HG03432 (cell line): ENCODE data around the gene TMEM121.
A peak's percentile ranks its signal among the peaks of the same experiment; 100 is the strongest.

ENCODE experiments used
- ATAC-seq: cut with Tn5 transposase; IDR thresholded peaks from one replicate; pipeline ENCODE4 v1.9.1; 2021; ENCODE audit warnings: mild to moderate bottlenecking, moderate library complexity; ENCODE audit not compliant: unreplicated experiment

TMEM121 gene

GRCh38 chr14:105525861-105526775 lies at the start of gene TMEM121:
TSS of gene TMEM121 (plus strand) at chr14:105526583. CDS start at chr14:105528835, 2,252 bp downstream.
- no peak for ATAC-seq

- ATAC-seq = no peak
Measured at GRCh38 chr14:105476831-105477659, 49.3 kb upstream of the TMEM121 start.

- no peak for ATAC-seq
Measured at GRCh38 chr14:105477660-105478397, 48.6 kb upstream of the TMEM121 start.

- ATAC-seq = no peak
Measured at GRCh38 chr14:105478398-105479251, 47.8 kb upstream of the TMEM121 start.

- ATAC-seq = no peak
Measured at GRCh38 chr14:105479431-105480158, 46.8 kb upstream of the TMEM121 start.

- ATAC-seq = no peak
Measured at GRCh38 chr14:105480199-105480746, 46.1 kb upstream of the TMEM121 start.

GRCh38 chr14:105480807-105481801 lies 45.3 kb upstream of the TMEM121 start:
- peak; percentile 65 for ATAC-seq

GRCh38 chr14:105481886-105482457 lies 44.4 kb upstream of the TMEM121 start:
- peak; percentile 46 for ATAC-seq

GRCh38 chr14:105482486-105483110 lies 43.8 kb upstream of the TMEM121 start:
- no peak for ATAC-seq

GRCh38 chr14:105483300-105484068 lies 42.9 kb upstream of the TMEM121 start:
- no peak for ATAC-seq

- ATAC-seq = no peak
Measured at GRCh38 chr14:105484069-105484996, 42.0 kb upstream of the TMEM121 start.

- ATAC-seq = no peak
Measured at GRCh38 chr14:105484997-105485393, 41.4 kb upstream of the TMEM121 start.

GRCh38 chr14:105485739-105486162 lies 40.6 kb upstream of the TMEM121 start:
- no peak for ATAC-seq

- no peak for ATAC-seq
Measured at GRCh38 chr14:105486163-105486973, 40.0 kb upstream of the TMEM121 start, which contains the start of gene CRIP1. TSS of gene CRIP1 (plus strand) at chr14:105486886. CDS start at chr14:105487260, 374 bp downstream.
